Endothelial cell of umbilical vein (primary cell): ENCODE data around the gene NT5C3A. TPM values are rescaled to one million over a fixed set of nuclear protein-coding genes. Genes with fewer than 3 reads are reported as not detected.
A peak's percentile ranks its signal among the peaks of the same experiment; 100 is the strongest.

Experiments used
- BruUV-seq: library from RNA; stranded (reverse); fragments of 400-500 nt; replicated peaks from 2 replicates; lab custom pipeline; 2021; lab: Mats Ljungman, UMichigan
- CTCF ChIA-PET: fragments of 300-600, 350-600 bp; sonication (Branson Sonifier 250); formaldehyde crosslinking; loops from one replicate; lab custom pipeline; 2021; ENCODE audit warnings: antibody characterized with exemption, inconsistent platforms; lab: Charles Lee
- POLR2A ChIA-PET: fragments of 300-600, 350-600 bp; sonication (Branson Sonifier 250); formaldehyde crosslinking; loops from one replicate; lab custom pipeline; 2021; ENCODE audit warnings: antibody characterized with exemption, inconsistent platforms; lab: Charles Lee
- DNase-seq: peaks from one replicate; pipeline ENCODE4 v3.0.0-alpha.2; 2011; ENCODE audit warnings: low read depth, low spot score
- FAIRE-seq: peaks from 2 replicates; lab custom pipeline; 2011; peaks lifted over from hg19 to GRCh38; lab: Jason Lieb, UNC
- H2AFZ ChIP-seq: 2 replicates; pipeline ENCODE4 v1.6.0; 2012; ENCODE audit warnings: low read depth, low read length, control low read depth, inconsistent platforms
- H3K27ac ChIP-seq: 2 replicates; pipeline ENCODE4 v1.5.1; 2011; ENCODE audit warnings: low read depth, mild to moderate bottlenecking, control low read depth, low read length, moderate library complexity; ENCODE audit not compliant: insufficient read depth
- H3K27me3 ChIP-seq, 2 experiments: 2 replicates each; pipeline versions ENCODE4 v1.6.0 to v1.6.1; 2011; ENCODE audit warnings: low read length in 2 of 2, mixed read lengths in 1 of 2; ENCODE audit not compliant: control insufficient read depth in 2 of 2, insufficient read depth in 2 of 2
- H3K36me3 ChIP-seq, 2 experiments: 2 replicates in 1 of 2; 3 replicates in 1 of 2; pipeline ENCODE4 v1.5.1; 2011; ENCODE audit warnings: low read length in 2 of 2, mild to moderate bottlenecking in 1 of 2, moderate library complexity in 1 of 2; ENCODE audit not compliant: control insufficient read depth in 2 of 2, insufficient read depth in 2 of 2; ENCODE audit errors: extremely low read depth in 1 of 2
- H3K4me1 ChIP-seq: 3 replicates; pipeline ENCODE4 v1.5.1; 2011; ENCODE audit warnings: mild to moderate bottlenecking, low read length; ENCODE audit not compliant: control insufficient read depth, insufficient read depth; ENCODE audit errors: extremely low read depth
- H3K4me2 ChIP-seq: 2 replicates; pipeline ENCODE4 v1.6.1; 2011; ENCODE audit warnings: low read length, control low read depth, mixed read lengths; ENCODE audit not compliant: insufficient read depth
- H3K4me3 ChIP-seq, 3 experiments: fragments of 200-600 bp in 1 of 3; sonication (generic), shearing (Covaris generic) in 1 of 3; replicated peaks in 1 of 3; 2 replicates each; pipeline ENCODE4 v1.5.1; 2011 to 2016; ENCODE audit warnings: control low read depth in 3 of 3, low read length in 3 of 3, mild to moderate bottlenecking in 2 of 3, inconsistent platforms in 1 of 3, low read depth in 1 of 3, moderate library complexity in 1 of 3; ENCODE audit not compliant: insufficient read depth in 1 of 3
- H3K79me2 ChIP-seq: 2 replicates; pipeline ENCODE4 v1.6.0; 2012; ENCODE audit warnings: low read length, inconsistent platforms; ENCODE audit not compliant: control insufficient read depth, insufficient read depth
- H3K9ac ChIP-seq: replicated peaks from 2 replicates; pipeline ENCODE3; 2011; ENCODE audit warnings: low read length, control low read depth; ENCODE audit not compliant: insufficient read depth; ENCODE audit errors: extremely low read depth
- H3K9me1 ChIP-seq: replicated peaks from 3 replicates; pipeline ENCODE4 v1.6.0; 2011; ENCODE audit warnings: mild to moderate bottlenecking, low read length; ENCODE audit not compliant: control insufficient read depth, insufficient read depth; ENCODE audit errors: extremely low read depth
- H3K9me3 ChIP-seq: replicated peaks from 2 replicates; pipeline ENCODE4 v1.5.1; 2012; ENCODE audit warnings: low read length, inconsistent platforms; ENCODE audit not compliant: control insufficient read depth, insufficient read depth
- H4K20me1 ChIP-seq: replicated peaks from 2 replicates; pipeline ENCODE3; 2011; ENCODE audit warnings: mild to moderate bottlenecking, low read length; ENCODE audit not compliant: control insufficient read depth, insufficient read depth; ENCODE audit errors: extremely low read depth
- EZH2 ChIP-seq: IDR thresholded peaks from 2 replicates; pipeline ENCODE4 v1.6.1; 2012; ENCODE audit warnings: borderline replicate concordance, low read depth, mild to moderate bottlenecking, moderate library complexity, low read length, inconsistent platforms; ENCODE audit not compliant: severe bottlenecking
- FOS ChIP-seq: IDR thresholded peaks from 2 replicates; pipeline ENCODE4 v1.6.1; 2011; ENCODE audit warnings: mild to moderate bottlenecking, low read length, moderate library complexity, borderline replicate concordance; ENCODE audit not compliant: insufficient read depth
- GATA2 ChIP-seq: IDR thresholded peaks from 2 replicates; pipeline ENCODE4 v1.7.0; 2011; ENCODE audit warnings: low read depth, mild to moderate bottlenecking, moderate library complexity, mixed read lengths, low read length; ENCODE audit not compliant: insufficient read length, insufficient read depth
- JUN ChIP-seq: IDR thresholded peaks from 2 replicates; pipeline ENCODE4 v1.6.1; 2011; ENCODE audit warnings: borderline replicate concordance, low read depth; ENCODE audit not compliant: insufficient read length, insufficient read depth
- MYC ChIP-seq: IDR thresholded peaks from one replicate; pipeline ENCODE4 v1.6.1; 2011; ENCODE audit warnings: mild to moderate bottlenecking, low read depth, low read length
- POLR2A ChIP-seq: IDR thresholded peaks from 2 replicates; pipeline ENCODE4 v1.6.1; 2012; ENCODE audit warnings: low read depth, mild to moderate bottlenecking, control low read depth, low read length
- POLR2AphosphoS5 ChIP-seq: IDR thresholded peaks from 2 replicates; pipeline ENCODE4 v1.6.1; 2012; ENCODE audit warnings: low read depth, mild to moderate bottlenecking, control low read depth, low read length, moderate library complexity; ENCODE audit not compliant: insufficient read depth
- dilution Hi-C: fragments of 300-500 bp; cut with MboI; formaldehyde crosslinking; loops from one replicate; pipeline ENCODE4 v1.15.0; 2019; ENCODE audit warnings: low sequenced_read_pairs; ENCODE audit not compliant: extremely low pct_ligation_motif_present
- intact Hi-C: fragments of 100-400 bp; cut with micrococcal nuclease; formaldehyde crosslinking; loops from one replicate; pipeline ENCODE4 v1.10.0; 2022
- polyA plus RNA-seq, 4 experiments: library from polyadenylated mRNA; depleted of rRNA in 3 of 4; stranded (reverse) in 3 of 4; unstranded in 1 of 4; fragments of >200 nt; gene quantifications; 2 replicates each; pipeline versions ENCODE4 v1.2.1 to v1.2.3, GENCODE V29; 2011 to 2012; ENCODE audit warnings: missing spikeins in 1 of 4
- total RNA-seq: library from RNA; stranded (reverse); gene quantifications from 2 replicates; pipeline ENCODE4 v1.2.3, GENCODE V29; 2021
- TF ChIP-seq, protein P1 (sequence below): IDR thresholded peaks from 2 replicates; pipeline ENCODE4 v1.6.1; 2011; ENCODE audit not compliant: insufficient read depth, insufficient read length
- TF ChIP-seq, protein P2 (sequence below), 2 donors: IDR thresholded peaks; 1 replicate in 1 of 2; 2 replicates in 1 of 2; pipeline ENCODE4 v1.5.1; 2011; ENCODE audit warnings: low read length in 2 of 2, mild to moderate bottlenecking in 2 of 2, moderate library complexity in 2 of 2, control low read depth in 1 of 2, inconsistent platforms in 1 of 2, low read depth in 1 of 2; ENCODE audit not compliant: insufficient read depth in 1 of 2; ENCODE audit errors: extremely low read depth in 1 of 2

Gene NT5C3A
- total and polyA plus RNA-seq, 2 donors (not counting 3 experiments of a cell fraction or from before 2014, with no cell fraction given): 7.1 to 22.6 TPM

DNA sequence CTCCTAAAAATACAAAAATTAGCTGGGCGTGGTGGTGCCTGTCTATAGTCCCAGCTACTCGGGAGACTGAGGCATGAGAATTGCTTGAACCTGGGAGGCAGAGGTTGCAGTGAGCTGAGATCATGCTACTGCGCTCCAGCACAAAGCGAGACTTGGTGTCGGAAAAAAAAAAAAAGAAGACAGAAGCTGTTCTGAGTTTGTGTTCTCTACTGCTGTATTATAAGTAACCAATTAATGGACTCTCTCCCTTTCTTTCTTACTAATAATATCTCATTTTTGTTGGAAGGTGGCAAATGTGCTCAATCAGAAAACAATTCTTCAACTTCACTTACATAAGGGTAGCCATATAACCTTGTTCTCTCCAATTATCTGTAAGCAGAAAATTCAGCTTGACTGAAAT lies 7.4 kb downstream of the NT5C3A start:
- H3K4me2 ChIP-seq: no peak overlapping the region
- BruUV-seq: no TSS peak
- TF ChIP-seq, protein P1, sequence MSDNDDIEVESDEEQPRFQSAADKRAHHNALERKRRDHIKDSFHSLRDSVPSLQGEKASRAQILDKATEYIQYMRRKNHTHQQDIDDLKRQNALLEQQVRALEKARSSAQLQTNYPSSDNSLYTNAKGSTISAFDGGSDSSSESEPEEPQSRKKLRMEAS: no peak
- TF ChIP-seq FOS (no peak), JUN (no peak), POLR2AphosphoS5 (no peak), EZH2 (no peak), MYC (no peak), POLR2A (no peak), GATA2 (no peak)
- TF ChIP-seq, protein P2, sequence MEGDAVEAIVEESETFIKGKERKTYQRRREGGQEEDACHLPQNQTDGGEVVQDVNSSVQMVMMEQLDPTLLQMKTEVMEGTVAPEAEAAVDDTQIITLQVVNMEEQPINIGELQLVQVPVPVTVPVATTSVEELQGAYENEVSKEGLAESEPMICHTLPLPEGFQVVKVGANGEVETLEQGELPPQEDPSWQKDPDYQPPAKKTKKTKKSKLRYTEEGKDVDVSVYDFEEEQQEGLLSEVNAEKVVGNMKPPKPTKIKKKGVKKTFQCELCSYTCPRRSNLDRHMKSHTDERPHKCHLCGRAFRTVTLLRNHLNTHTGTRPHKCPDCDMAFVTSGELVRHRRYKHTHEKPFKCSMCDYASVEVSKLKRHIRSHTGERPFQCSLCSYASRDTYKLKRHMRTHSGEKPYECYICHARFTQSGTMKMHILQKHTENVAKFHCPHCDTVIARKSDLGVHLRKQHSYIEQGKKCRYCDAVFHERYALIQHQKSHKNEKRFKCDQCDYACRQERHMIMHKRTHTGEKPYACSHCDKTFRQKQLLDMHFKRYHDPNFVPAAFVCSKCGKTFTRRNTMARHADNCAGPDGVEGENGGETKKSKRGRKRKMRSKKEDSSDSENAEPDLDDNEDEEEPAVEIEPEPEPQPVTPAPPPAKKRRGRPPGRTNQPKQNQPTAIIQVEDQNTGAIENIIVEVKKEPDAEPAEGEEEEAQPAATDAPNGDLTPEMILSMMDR (IDR thresholded peaks at IDR 0.05; ENCODE audit: extremely low read depth in 1 of 2, insufficient read depth in 1 of 2, low read depth in 1 of 2, low read length in 2 of 2): no peak
- ChIA-PET POLR2A (no interaction called here), CTCF (interaction anchor here (1.0 to 1.2 kb wide), 2 partner anchors 15 to 53 kb away, joined by 3 read pairs; no protein-coding TSS in a partner anchor)
- no peak overlapping the region for H2AFZ ChIP-seq
- intact Hi-C loops: no loop called here
- peaks cover 11% of the 10 kb centered on the region for H3K4me1 ChIP-seq
- H3K36me3 ChIP-seq: no peaks in the 10 kb centered on the region
- H3K27ac ChIP-seq: peak overlapping the region; percentile 69
- peaks cover 2% of the 10 kb centered on the region for H4K20me1 ChIP-seq
- H3K79me2 ChIP-seq: peaks cover 87% of the 10 kb centered on the region
- H3K27me3 ChIP-seq: no peaks in the 10 kb centered on the region
- H3K9me3 ChIP-seq: no peaks in the 10 kb centered on the region
- dilution Hi-C loops: no loop called here
- no peaks in the 10 kb centered on the region for H3K9me1 ChIP-seq
- H3K9ac ChIP-seq: no peak overlapping the region
- no peak for DNase-seq
- H3K4me3 ChIP-seq: no peak overlapping the region
- no peak for FAIRE-seq
